OCI-LY3 (cell line): ENCODE results near the gene PTPRA.
A peak's percentile ranks its signal among the peaks of the same experiment; 100 is the strongest.
"Not testable (repeated sequence)": the region's sequence is repeated elsewhere in the genome, so short reads cannot be mapped to it uniquely, and the experiment has no call there.

Experiments used
- H2AFZ ChIP-seq: fragments of 200-600, 300-600 bp; shearing (Covaris generic); 2 replicates; pipeline ENCODE4 v1.6.0; 2014; ENCODE audit warnings: antibody characterized with exemption, low read depth, low read length
- H3K27ac ChIP-seq: fragments of 200-600, 300-600 bp; sonication (generic); 2 replicates; pipeline ENCODE4 v1.5.1; 2014; ENCODE audit warnings: mild to moderate bottlenecking, low read length, moderate library complexity, mixed read lengths
- H3K27me3 ChIP-seq: fragments of 200-600, 300-600 bp; sonication (generic); 2 replicates; pipeline ENCODE4 v1.6.1; 2014; ENCODE audit warnings: low read depth, low read length, mixed read lengths
- H3K36me3 ChIP-seq: fragments of 200-600, 300-600 bp; sonication (generic); replicated peaks from 2 replicates; pipeline ENCODE3; 2014; ENCODE audit warnings: low read depth, low read length, mixed read lengths
- H3K4me1 ChIP-seq: fragments of 300-600, 200-600 bp; sonication (generic); 2 replicates; pipeline ENCODE4 v1.6.1; 2014; ENCODE audit warnings: low read length, mixed read lengths
- H3K4me2 ChIP-seq: fragments of 200-600, 300-600 bp; sonication (generic); 2 replicates; pipeline ENCODE4 v1.6.1; 2014; ENCODE audit warnings: low read length, mixed read lengths
- H3K4me3 ChIP-seq: fragments of 300-600, 200-600 bp; sonication (generic); 2 replicates; pipeline ENCODE4 v1.5.1; 2014; ENCODE audit warnings: antibody characterized with exemption, mild to moderate bottlenecking, low read length, moderate library complexity
- H3K79me2 ChIP-seq: fragments of 300-600, 200-600 bp; shearing (Covaris generic); 2 replicates; pipeline ENCODE4 v1.6.1; 2014; ENCODE audit warnings: mild to moderate bottlenecking, low read length, mixed read lengths
- H3K9ac ChIP-seq: fragments of 300-600, 200-600 bp; shearing (Covaris generic); 2 replicates; pipeline ENCODE4 v1.6.0; 2014; ENCODE audit warnings: mild to moderate bottlenecking, low read length, moderate library complexity
- H3K9me3 ChIP-seq: fragments of 200-600, 300-600 bp; shearing (Covaris generic); 2 replicates; pipeline ENCODE4 v1.6.1; 2014; ENCODE audit warnings: low read length, mixed read lengths; ENCODE audit not compliant: insufficient read depth
- H4K20me1 ChIP-seq: fragments of 200-600, 300-600 bp; sonication (generic); 2 replicates; pipeline ENCODE4 v1.6.1; 2016; ENCODE audit warnings: low read length, mixed read lengths; ENCODE audit not compliant: insufficient read depth
- EZH2phosphoT487 ChIP-seq: fragments of 200-600 bp; shearing (Covaris generic); IDR thresholded peaks from 2 replicates; pipeline ENCODE4 v1.6.1; 2018; ENCODE audit warnings: antibody characterized with exemption, mixed run types, low read depth
- TF ChIP-seq, protein P1 (sequence below): fragments of 200-600, 300-600 bp; sonication (generic); IDR thresholded peaks from 2 replicates; pipeline ENCODE4 v1.5.1; 2014; ENCODE audit warnings: antibody characterized with exemption, low read length, low read depth

Gene PTPRA

GRCh38 chr20:3059489-3059888, 186.2 kb downstream of the PTPRA start:
- no peak overlapping the region for H3K4me2 ChIP-seq
- H4K20me1 ChIP-seq = no peaks in the 10 kb centered on the region
- no peak overlapping the region for H3K27ac ChIP-seq
- peaks cover 6% of the 10 kb centered on the region for H3K4me1 ChIP-seq
- H3K36me3 ChIP-seq = no peaks in the 10 kb centered on the region
- no peak overlapping the region for H3K4me3 ChIP-seq
- H3K27me3 ChIP-seq = no peaks in the 10 kb centered on the region
- TF ChIP-seq EZH2phosphoT487 = no peak
- TF ChIP-seq, protein P1, sequence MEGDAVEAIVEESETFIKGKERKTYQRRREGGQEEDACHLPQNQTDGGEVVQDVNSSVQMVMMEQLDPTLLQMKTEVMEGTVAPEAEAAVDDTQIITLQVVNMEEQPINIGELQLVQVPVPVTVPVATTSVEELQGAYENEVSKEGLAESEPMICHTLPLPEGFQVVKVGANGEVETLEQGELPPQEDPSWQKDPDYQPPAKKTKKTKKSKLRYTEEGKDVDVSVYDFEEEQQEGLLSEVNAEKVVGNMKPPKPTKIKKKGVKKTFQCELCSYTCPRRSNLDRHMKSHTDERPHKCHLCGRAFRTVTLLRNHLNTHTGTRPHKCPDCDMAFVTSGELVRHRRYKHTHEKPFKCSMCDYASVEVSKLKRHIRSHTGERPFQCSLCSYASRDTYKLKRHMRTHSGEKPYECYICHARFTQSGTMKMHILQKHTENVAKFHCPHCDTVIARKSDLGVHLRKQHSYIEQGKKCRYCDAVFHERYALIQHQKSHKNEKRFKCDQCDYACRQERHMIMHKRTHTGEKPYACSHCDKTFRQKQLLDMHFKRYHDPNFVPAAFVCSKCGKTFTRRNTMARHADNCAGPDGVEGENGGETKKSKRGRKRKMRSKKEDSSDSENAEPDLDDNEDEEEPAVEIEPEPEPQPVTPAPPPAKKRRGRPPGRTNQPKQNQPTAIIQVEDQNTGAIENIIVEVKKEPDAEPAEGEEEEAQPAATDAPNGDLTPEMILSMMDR = no peak
- no peak overlapping the region for H3K9ac ChIP-seq
- H3K9me3 ChIP-seq = no peaks in the 10 kb centered on the region
- no peak overlapping the region for H2AFZ ChIP-seq
- H3K79me2 ChIP-seq = no peaks in the 10 kb centered on the region

- H3K4me1 ChIP-seq = peaks cover 22% of the 10 kb centered on the region
- H4K20me1 ChIP-seq, H3K9ac ChIP-seq, H3K27ac ChIP-seq, H3K79me2 ChIP-seq, H3K9me3 ChIP-seq, H3K36me3 ChIP-seq, H3K27me3 ChIP-seq, H3K4me3 ChIP-seq, H2AFZ ChIP-seq: not testable (repeated sequence)
- H3K4me2 ChIP-seq = peak overlapping the region; percentile 10; the same call in 1 of the 2 replicates
Measured at GRCh38 chr20:3064119-3064518, 190.8 kb downstream of the PTPRA start.

DNA sequence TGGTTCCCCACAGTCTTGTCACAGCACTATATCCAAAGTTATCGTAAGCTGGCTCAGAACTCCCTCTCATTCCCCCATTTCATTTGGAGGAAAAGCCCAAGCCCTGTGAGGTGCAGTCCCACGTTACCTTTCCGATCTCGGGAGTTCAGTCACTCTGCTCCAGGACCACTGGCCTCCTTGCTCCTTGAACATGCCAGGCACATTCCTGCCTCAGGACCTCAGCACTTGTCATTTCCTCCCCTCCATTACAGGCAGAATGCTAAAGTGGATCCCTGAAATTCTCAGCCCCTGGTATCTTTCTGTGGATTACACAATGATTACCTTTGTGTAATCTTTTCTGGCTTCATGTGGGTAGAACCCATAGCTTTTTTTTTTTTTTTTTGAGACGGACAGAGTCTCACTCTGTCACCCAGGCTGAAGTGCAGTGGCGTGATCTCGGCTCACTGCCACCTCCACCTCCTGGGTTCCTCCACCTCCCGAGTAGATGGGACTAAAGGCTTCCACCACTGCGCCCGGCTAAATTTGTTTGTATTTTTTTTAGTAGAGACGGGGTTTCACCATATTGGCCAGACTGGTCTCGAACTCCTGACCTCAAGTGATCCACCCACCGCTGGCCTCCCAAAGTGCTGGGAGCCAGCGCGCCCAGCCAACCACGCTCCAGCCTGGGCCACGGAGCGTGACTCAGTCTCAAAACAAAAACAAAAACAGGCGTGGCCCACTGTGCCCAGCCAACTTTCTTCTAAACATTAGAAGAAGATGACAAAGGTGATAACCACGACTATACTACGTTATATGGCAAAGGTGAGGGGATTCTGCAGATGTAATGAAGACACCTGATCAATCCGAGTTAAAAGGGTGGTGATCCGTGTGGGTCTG, 194.1 kb downstream of the PTPRA start:
- Histone ChIP-seq H3K4me1 (peaks cover 22% of the 10 kb centered on the region), H3K4me2 (peak overlapping the region; percentile 11; the same call in 1 of the 2 replicates), H4K20me1 (no peaks in the 10 kb centered on the region), H3K9me3 (no peaks in the 10 kb centered on the region), H3K27me3 (no peaks in the 10 kb centered on the region), H3K4me3 (no peak overlapping the region), H3K9ac (no peak overlapping the region), H3K79me2 (no peaks in the 10 kb centered on the region), H3K27ac (no peak overlapping the region), H3K36me3 (no peaks in the 10 kb centered on the region), H2AFZ (no peak overlapping the region)
- TF ChIP-seq EZH2phosphoT487 = no peak
- TF ChIP-seq, protein P1 = no peak

- Histone ChIP-seq H3K4me2 (peak overlapping the region; percentile 11; the same call in 1 of the 2 replicates), H3K9ac (no peak overlapping the region), H3K36me3 (no peaks in the 10 kb centered on the region), H3K4me3 (no peak overlapping the region), H2AFZ (no peak overlapping the region), H3K9me3 (no peaks in the 10 kb centered on the region), H3K27me3 (no peaks in the 10 kb centered on the region), H3K27ac (no peak overlapping the region), H3K4me1 (peaks cover 22% of the 10 kb centered on the region), H3K79me2 (no peaks in the 10 kb centered on the region), H4K20me1 (no peaks in the 10 kb centered on the region)
- no peak for TF ChIP-seq EZH2phosphoT487
- TF ChIP-seq, protein P1 = no peak
Measured at GRCh38 chr20:3068075-3068474, 194.8 kb downstream of the PTPRA start.
